A172 (cell line): ENCODE data around the gene L3MBTL2. TPM values are rescaled to one million over a fixed set of nuclear protein-coding genes. Genes with fewer than 3 reads are reported as not detected.
"Not testable (repeated sequence)": the region's sequence is repeated elsewhere in the genome, so short reads cannot be mapped to it uniquely, and the experiment has no call there.

Experiments used
- DNase-seq: peaks from one replicate; pipeline ENCODE4 v3.0.0-alpha.2; 2015; ENCODE audit warnings: low spot score
- total RNA-seq: library from RNA; depleted of rRNA; stranded (reverse); fragments of >200 nt; shearing (Covaris generic); gene quantifications from 2 replicates; pipeline ENCODE4 v1.2.3, GENCODE V29; 2014; rRNA removed

The L3MBTL2 gene
- 23.9 and 26.4 TPM in 2 replicates for total RNA-seq

- peak; percentile 83 for DNase-seq
These were observed at the start of gene L3MBTL2 for GRCh38 chr22:41204992-41205900. L3MBTL2 (plus strand) TSS chr22:41205312; CDS start chr22:41205363, 51 bp downstream.

- DNase-seq = no peak
These were observed 48.0 kb upstream of the L3MBTL2 start for GRCh38 chr22:41157083-41157482.

- DNase-seq = no peak
These were observed 36.0 kb upstream of the L3MBTL2 start for GRCh38 chr22:41169157-41169556.

GRCh38 chr22:41171996-41172395 is 33.1 kb upstream of the L3MBTL2 start:
- DNase-seq = no peak

- DNase-seq = no peak
These were observed 29.6 kb upstream of the L3MBTL2 start for GRCh38 chr22:41175546-41175945.

- no peak for DNase-seq
These were observed 28.0 kb upstream of the L3MBTL2 start for GRCh38 chr22:41177040-41177621.

GRCh38 chr22:41177622-41178424 is 27.3 kb upstream of the L3MBTL2 start:
- no peak for DNase-seq

- no peak for DNase-seq
These were observed 26.6 kb upstream of the L3MBTL2 start for GRCh38 chr22:41178425-41178975.

GRCh38 chr22:41180362-41180761 is 24.8 kb upstream of the L3MBTL2 start:
- not testable (repeated sequence) for DNase-seq

GRCh38 chr22:41180926-41181325 is 24.2 kb upstream of the L3MBTL2 start:
- no peak for DNase-seq

GRCh38 chr22:41181349-41182241 is 23.5 kb upstream of the L3MBTL2 start:
- DNase-seq = peak; percentile 46

GRCh38 chr22:41184679-41185078 is 20.4 kb upstream of the L3MBTL2 start:
- no peak for DNase-seq

- no peak for DNase-seq
These were observed 13.6 kb upstream of the L3MBTL2 start for GRCh38 chr22:41191467-41191866.

GRCh38 chr22:41193829-41194228 is 11.3 kb upstream of the L3MBTL2 start:
- DNase-seq = no peak

GRCh38 chr22:41197038-41197972 is 7.8 kb upstream of the L3MBTL2 start:
- peak; percentile 18 for DNase-seq

- peak; percentile 26 for DNase-seq
These were observed 7.0 kb upstream of the L3MBTL2 start for GRCh38 chr22:41198027-41198580.

GRCh38 chr22:41201141-41201540 is 4.0 kb upstream of the L3MBTL2 start:
- no peak for DNase-seq

- no peak for DNase-seq
These were observed 2.0 kb upstream of the L3MBTL2 start for GRCh38 chr22:41203118-41203517.

GRCh38 chr22:41204066-41204465 is 1.0 kb upstream of the L3MBTL2 start:
- no peak for DNase-seq
